ENCODE data around the gene MYO1D. TPM values are rescaled to one million over a fixed set of nuclear protein-coding genes. Genes with fewer than 3 reads are reported as not detected.

The MYO1D gene
- total RNA-seq, 1 experiment from 2014 or later: 23.5 TPM

DNA sequence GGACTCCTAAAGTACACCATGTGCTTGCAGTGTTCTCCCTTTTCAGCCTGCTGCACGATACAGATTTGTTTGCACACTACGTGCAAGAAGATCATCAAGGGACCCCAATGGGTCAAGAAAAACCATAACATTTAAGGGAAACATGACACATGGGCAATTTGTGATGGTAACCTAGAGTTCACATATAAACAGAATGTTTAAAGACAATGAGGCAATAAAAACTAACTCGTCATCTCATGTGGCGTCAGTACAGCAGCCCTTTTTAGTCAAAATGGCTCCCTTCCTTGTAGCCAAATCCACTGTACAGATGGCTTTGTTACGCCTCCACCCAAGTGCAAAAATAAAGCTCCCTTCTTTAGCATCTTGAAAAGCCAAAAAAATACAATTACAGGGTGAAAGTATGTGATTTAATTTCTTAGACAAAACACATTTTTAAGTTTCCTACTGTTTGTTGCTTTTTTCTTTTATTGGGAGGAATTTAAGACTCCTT is 216.4 kb downstream of the MYO1D start:
- Histone ChIP-seq H3K4me1 (ENCODE audit: insufficient read depth, low read length) (no peaks in the 10 kb centered on the region), H3F3A (ENCODE audit: low read length, unreplicated experiment) (no peaks in the 10 kb centered on the region), H3K27ac (ENCODE audit: low read length) (no peak overlapping the region), H3K36me3 (ENCODE audit: low read depth, low read length) (no peaks in the 10 kb centered on the region), H4K20me1 (ENCODE audit: low read length) (no peaks in the 10 kb centered on the region), H3K9ac (ENCODE audit: low read length) (no peak overlapping the region), H3K27me3 (ENCODE audit: low read length) (no peaks in the 10 kb centered on the region), H2AFZ (ENCODE audit: low read length) (no peak overlapping the region), H3K4me2 (ENCODE audit: low read length) (no peak overlapping the region), H3K9me2 (replicated peaks; ENCODE audit: low read length) (no peaks in the 10 kb centered on the region), H3K9me3 (ENCODE audit: low read length) (no peaks in the 10 kb centered on the region), H3K79me2 (ENCODE audit: low read length) (no peaks in the 10 kb centered on the region), H3K4me3 (ENCODE audit: low read length) (no peak overlapping the region)
- ATAC-seq (no peak), DNase-seq (no peak)
- no peak for TF ChIP-seq CTCF (conservative IDR thresholded peaks at IDR 0.05; ENCODE audit: low read depth, low read length)
- TF ChIP-seq EZH2 (IDR thresholded peaks at IDR 0.05; ENCODE audit: low read length, unreplicated experiment): no peak
- no peak for TF ChIP-seq EZH2phosphoT487 (IDR thresholded peaks at IDR 0.05; ENCODE audit: borderline replicate concordance, low read length)
- intact Hi-C loops (cut with micrococcal nuclease): no loop called here
- ChIA-PET CTCF (interaction anchor here (0.6 kb wide), 1 partner anchor 94 kb away, joined by 3 read pairs; no protein-coding TSS in a partner anchor), POLR2A (ENCODE audit: unreplicated experiment) (interaction anchor here (0.6 kb wide), 1 partner anchor 33 kb away, joined by 3 read pairs; no protein-coding TSS in a partner anchor)
- no TSS peak for BruUV-seq (replicated peaks)

DNA sequence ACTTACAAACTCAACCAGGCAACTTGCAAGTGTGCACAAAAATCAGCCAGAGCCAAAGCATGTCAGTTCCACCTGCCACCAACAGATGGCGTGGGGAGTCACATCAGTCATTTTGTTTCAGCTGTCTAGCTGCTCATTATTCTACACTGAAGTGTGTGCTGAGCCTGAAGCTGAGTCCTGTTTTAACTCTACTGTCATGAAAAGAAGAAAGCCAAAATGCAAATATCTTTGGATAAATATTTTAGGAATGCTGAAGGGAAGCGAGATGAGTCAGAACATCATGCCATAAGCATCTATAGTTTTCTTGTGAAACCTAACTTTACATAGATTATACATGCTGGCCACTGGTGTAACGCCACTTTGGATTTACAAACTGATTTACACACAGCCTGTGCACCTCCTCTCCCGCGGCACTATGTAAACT is 217.5 kb downstream of the MYO1D start:
- intact Hi-C loops (cut with micrococcal nuclease): loop anchor here (1.0 kb wide), 1 partner anchor 96 kb away; no protein-coding TSS in a partner anchor
- peak; percentile 70 for DNase-seq
- no peaks in the 10 kb centered on the region for H3K36me3 ChIP-seq (ENCODE audit: low read depth, low read length)
- no peak overlapping the region for H3K27ac ChIP-seq (ENCODE audit: low read length)
- H3K4me3 ChIP-seq (ENCODE audit: low read length): no peak overlapping the region
- no peaks in the 10 kb centered on the region for H3K79me2 ChIP-seq (ENCODE audit: low read length)
- ChIA-PET CTCF (interaction anchor here (0.5 to 1.2 kb wide), 3 partner anchors 38 to 127 kb away, joined by 3 read pairs; no protein-coding TSS in a partner anchor), POLR2A (ENCODE audit: unreplicated experiment) (interaction anchor here (0.5 kb wide), 1 partner anchor 250 kb away, joined by 5 read pairs; no protein-coding TSS in a partner anchor)
- H3K9me2 ChIP-seq (replicated peaks; ENCODE audit: low read length): no peaks in the 10 kb centered on the region
- no peaks in the 10 kb centered on the region for H3K4me1 ChIP-seq (ENCODE audit: insufficient read depth, low read length)
- H3K9ac ChIP-seq (ENCODE audit: low read length): no peak overlapping the region
- H3F3A ChIP-seq (ENCODE audit: low read length, unreplicated experiment): no peaks in the 10 kb centered on the region
- no peaks in the 10 kb centered on the region for H3K9me3 ChIP-seq (ENCODE audit: low read length)
- H2AFZ ChIP-seq (ENCODE audit: low read length): no peak overlapping the region
- no peaks in the 10 kb centered on the region for H3K27me3 ChIP-seq (ENCODE audit: low read length)
- ATAC-seq: peak; percentile 82
- H4K20me1 ChIP-seq (ENCODE audit: low read length): no peaks in the 10 kb centered on the region
- TF ChIP-seq EZH2phosphoT487 (IDR thresholded peaks at IDR 0.05; ENCODE audit: borderline replicate concordance, low read length) (no peak), CTCF (conservative IDR thresholded peaks at IDR 0.05; ENCODE audit: low read depth, low read length) (peak; percentile 79)
- H3K4me2 ChIP-seq (ENCODE audit: low read length): no peak overlapping the region
- BruUV-seq (replicated peaks): no TSS peak
